ENCODE data around the gene DCAF11.

Gene DCAF11

GRCh38 chr14:24146453-24146977 is 31.9 kb downstream of the DCAF11 start, which contains the start of gene PSME2:
TSS of gene PSME2 (minus strand) at chr14:24146610. CDS start at chr14:24146581, 29 bp downstream.
- Histone ChIP-seq H3K4me3 (ENCODE audit: low read depth, low read length, poor library complexity, severe bottlenecking) (peak within 1 kb of the TSS; percentile 97), H3K36me3 (ENCODE audit: insufficient read depth, low read length) (peaks cover 55% of the 10 kb centered on the region), H3K9me3 (ENCODE audit: low read length) (no peaks in the 10 kb centered on the region), H4K20me1 (ENCODE audit: insufficient read depth, low read length) (no peaks in the 10 kb centered on the region), H3K27me3 (ENCODE audit: insufficient read depth, low read length) (no peaks in the 10 kb centered on the region), H3K27ac (ENCODE audit: low read depth, low read length, poor library complexity, severe bottlenecking) (peak within 1 kb of the TSS; percentile 82), H3K4me2 (ENCODE audit: low read length) (peak within 1 kb of the TSS; percentile 98), H3K79me2 (ENCODE audit: insufficient read depth, low read length) (peaks cover 6% of the 10 kb centered on the region; the same call in 1 of the 2 replicates), H3K4me1 (ENCODE audit: insufficient read depth, low read length, severe bottlenecking) (peaks cover 28% of the 10 kb centered on the region), H3F3A (ENCODE audit: insufficient read depth, low read length) (no peaks in the 10 kb centered on the region), H3K9ac (ENCODE audit: low read length) (peak within 1 kb of the TSS; percentile 99), H3K9me2 (ENCODE audit: low read depth, low read length) (no peaks in the 10 kb centered on the region), H2AFZ (ENCODE audit: low read length) (no peak within 1 kb of the TSS)
- TF ChIP-seq CTCF (IDR thresholded peaks at IDR 0.05; ENCODE audit: low read length) (no peak), EZH2 (IDR thresholded peaks at IDR 0.05; ENCODE audit: borderline replicate concordance, low read length) (no peak)

- peaks cover 6% of the 10 kb centered on the region; the same call in 1 of the 2 replicates for H3K79me2 ChIP-seq (ENCODE audit: insufficient read depth, low read length)
Measured at GRCh38 chr14:24146978-24147760, 32.6 kb downstream of the DCAF11 start, which contains the start of gene RNF31. TSS of gene RNF31 (plus strand) at chr14:24147498. CDS start at chr14:24147699, 201 bp downstream.

More at GRCh38 chr14:24146978-24147760, 32.6 kb downstream of the DCAF11 start, which contains the start of gene RNF31:
- Histone ChIP-seq H3K9ac (ENCODE audit: low read length) (peak within 1 kb of the TSS; percentile 99), H2AFZ (ENCODE audit: low read length) (no peak within 1 kb of the TSS), H3K36me3 (ENCODE audit: insufficient read depth, low read length) (peaks cover 60% of the 10 kb centered on the region), H4K20me1 (ENCODE audit: insufficient read depth, low read length) (no peaks in the 10 kb centered on the region), H3K9me3 (ENCODE audit: low read length) (no peaks in the 10 kb centered on the region), H3K27me3 (ENCODE audit: insufficient read depth, low read length) (no peaks in the 10 kb centered on the region), H3K4me2 (ENCODE audit: low read length) (peak within 1 kb of the TSS; percentile 98), H3F3A (ENCODE audit: insufficient read depth, low read length) (no peaks in the 10 kb centered on the region), H3K4me3 (ENCODE audit: low read depth, low read length, poor library complexity, severe bottlenecking) (peak within 1 kb of the TSS; percentile 97), H3K9me2 (ENCODE audit: low read depth, low read length) (no peaks in the 10 kb centered on the region), H3K4me1 (ENCODE audit: insufficient read depth, low read length, severe bottlenecking) (peaks cover 23% of the 10 kb centered on the region), H3K27ac (ENCODE audit: low read depth, low read length, poor library complexity, severe bottlenecking) (peak within 1 kb of the TSS; percentile 82)
- TF ChIP-seq EZH2 (IDR thresholded peaks at IDR 0.05; ENCODE audit: borderline replicate concordance, low read length): no peak
- no peak for TF ChIP-seq CTCF (IDR thresholded peaks at IDR 0.05; ENCODE audit: low read length)

Data from OCI-LY1 (cell line).